ENCODE measurements around the gene FKBP8. TPM values are rescaled to one million over a fixed set of nuclear protein-coding genes. Genes with fewer than 3 reads are reported as not detected.
A peak's percentile ranks its signal among the peaks of the same experiment; 100 is the strongest.

FKBP8 gene
- total RNA-seq, 1 experiment from 2014 or later = 231 TPM

- Histone ChIP-seq H2AFZ (peak overlapping the region; percentile 54; the same call in 1 of the 2 replicates), H3K36me3 (ENCODE audit: low read depth) (no peaks in the 10 kb centered on the region), H3K4me3 (peak overlapping the region; percentile 94), H4K20me1 (ENCODE audit: insufficient read depth) (peaks cover 27% of the 10 kb centered on the region), H3K27ac (no peak overlapping the region), H3F3A (ENCODE audit: insufficient read depth, low read depth) (peaks cover 39% of the 10 kb centered on the region), H3K79me2 (ENCODE audit: low read depth) (peaks cover 40% of the 10 kb centered on the region), H3K9me3 (ENCODE audit: insufficient read depth, low read depth) (no peaks in the 10 kb centered on the region), H3K4me1 (replicated peaks; ENCODE audit: insufficient read depth) (peaks cover 29% of the 10 kb centered on the region), H3K9me2 (ENCODE audit: insufficient read depth) (no peaks in the 10 kb centered on the region), H3K4me2 (peak overlapping the region; percentile 51), H3K27me3 (ENCODE audit: insufficient read depth, low read depth) (no peaks in the 10 kb centered on the region)
- intact Hi-C loops (cut with micrococcal nuclease; ENCODE audit: unreplicated experiment) = loop anchor here (1.0 to 5.0 kb wide), 3 partner anchors 35 to 55 kb away; partner anchors contain the start of genes KXD1 and UBA52
- no peak for TF ChIP-seq EZH2 (IDR thresholded peaks at IDR 0.05; ENCODE audit: low read depth)
- TF ChIP-seq CTCF (conservative IDR thresholded peaks at IDR 0.05) = no peak
- DNase-seq = peak; percentile 99
- BruUV-seq (replicated peaks) = no TSS peak
- CTCF ChIA-PET = interaction anchor here (0.6 kb wide), 1 partner anchor 49 kb away, joined by 3 read pairs; the partner anchor contains the start of gene UBA52
- POLR2A ChIA-PET (ENCODE audit: unreplicated experiment) = no interaction called here
Measured at GRCh38 chr19:18522124-18522861, 21.1 kb downstream of the FKBP8 start.

GRCh38 chr19:18521692-18522123, 21.7 kb downstream of the FKBP8 start, which contains the start of gene ELL:
Gene ELL, minus strand, starts transcription at chr19:18522070. Its CDS starts 15 bp downstream, at chr19:18522055.
- no peak for DNase-seq
- H3K9me2 ChIP-seq (ENCODE audit: insufficient read depth) = no peaks in the 10 kb centered on the region
- H4K20me1 ChIP-seq (ENCODE audit: insufficient read depth) = peaks cover 33% of the 10 kb centered on the region
- ChIA-PET POLR2A (ENCODE audit: unreplicated experiment) (no interaction called here), CTCF (no interaction called here)
- peaks cover 34% of the 10 kb centered on the region for H3K4me1 ChIP-seq (replicated peaks; ENCODE audit: insufficient read depth)
- peak within 1 kb of the TSS; percentile 84 for H2AFZ ChIP-seq
- BruUV-seq (replicated peaks) = no TSS peak
- H3K27ac ChIP-seq = peak within 1 kb of the TSS; percentile 75
- peaks cover 46% of the 10 kb centered on the region for H3K79me2 ChIP-seq (ENCODE audit: low read depth)
- H3F3A ChIP-seq (ENCODE audit: insufficient read depth, low read depth) = peaks cover 33% of the 10 kb centered on the region
- peak within 1 kb of the TSS; percentile 94 for H3K4me3 ChIP-seq
- H3K36me3 ChIP-seq (ENCODE audit: low read depth) = no peaks in the 10 kb centered on the region
- TF ChIP-seq EZH2 (IDR thresholded peaks at IDR 0.05; ENCODE audit: low read depth) = no peak
- H3K9me3 ChIP-seq (ENCODE audit: insufficient read depth, low read depth) = no peaks in the 10 kb centered on the region
- H3K4me2 ChIP-seq = peak within 1 kb of the TSS; percentile 95
- intact Hi-C loops (cut with micrococcal nuclease; ENCODE audit: unreplicated experiment) = loop anchor here (1.0 to 5.0 kb wide), 3 partner anchors 36 to 54 kb away; partner anchors contain the start of genes KXD1 and UBA52
- no peaks in the 10 kb centered on the region for H3K27me3 ChIP-seq (ENCODE audit: insufficient read depth, low read depth)

GRCh38 chr19:18520848-18521691, 22.3 kb downstream of the FKBP8 start:
- Histone ChIP-seq H3F3A (ENCODE audit: insufficient read depth, low read depth) (peaks cover 35% of the 10 kb centered on the region), H3K9me2 (ENCODE audit: insufficient read depth) (no peaks in the 10 kb centered on the region), H3K27me3 (ENCODE audit: insufficient read depth, low read depth) (no peaks in the 10 kb centered on the region), H4K20me1 (ENCODE audit: insufficient read depth) (peaks cover 37% of the 10 kb centered on the region), H3K79me2 (ENCODE audit: low read depth) (peaks cover 52% of the 10 kb centered on the region), H3K9me3 (ENCODE audit: insufficient read depth, low read depth) (no peaks in the 10 kb centered on the region), H3K36me3 (ENCODE audit: low read depth) (no peaks in the 10 kb centered on the region), H2AFZ (peak overlapping the region; percentile 84), H3K4me1 (replicated peaks; ENCODE audit: insufficient read depth) (peaks cover 41% of the 10 kb centered on the region), H3K4me3 (peak overlapping the region; percentile 94), H3K4me2 (peak overlapping the region; percentile 95), H3K27ac (peak overlapping the region; percentile 75)
- peak in 1 of 2 experiments; percentile 14 for DNase-seq
- intact Hi-C loops (cut with micrococcal nuclease; ENCODE audit: unreplicated experiment) = loop anchor here (5.0 kb wide), 1 partner anchor 54 kb away; no protein-coding TSS in a partner anchor
- ChIA-PET CTCF (interaction anchor here (1.1 kb wide), 1 partner anchor 14 kb away, joined by 3 read pairs; no protein-coding TSS in a partner anchor), POLR2A (ENCODE audit: unreplicated experiment) (interaction anchor here (0.7 kb wide), 1 partner anchor 38 kb away, joined by 3 read pairs; no protein-coding TSS in a partner anchor)
- TF ChIP-seq CTCF (conservative IDR thresholded peaks at IDR 0.05) (no peak), EZH2 (IDR thresholded peaks at IDR 0.05; ENCODE audit: low read depth) (no peak)
- TSS peak; percentile 17 for BruUV-seq (replicated peaks)
